Measurements from ENCODE around the gene ADAM22.

Gene ADAM22

DNA sequence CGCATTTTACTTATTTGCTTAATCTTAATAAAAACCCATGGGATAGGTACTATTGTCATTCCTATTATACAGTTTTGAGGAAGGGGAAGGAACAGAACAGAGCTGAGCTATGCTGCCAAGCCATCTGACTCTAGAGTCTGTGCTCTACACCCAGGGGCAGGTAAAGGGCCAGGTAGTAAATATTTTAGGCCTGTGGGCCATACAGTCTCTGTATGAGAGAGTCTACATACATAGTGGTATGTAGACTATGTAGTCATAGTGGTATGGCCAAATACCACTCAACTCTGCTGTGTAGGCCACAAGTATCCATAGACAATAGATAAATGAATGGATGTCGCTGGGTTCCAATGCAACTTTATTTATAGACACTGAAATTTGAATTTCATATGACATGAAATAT lies 289.2 kb downstream of the ADAM22 start:
- DNase-seq = no peak

DNA sequence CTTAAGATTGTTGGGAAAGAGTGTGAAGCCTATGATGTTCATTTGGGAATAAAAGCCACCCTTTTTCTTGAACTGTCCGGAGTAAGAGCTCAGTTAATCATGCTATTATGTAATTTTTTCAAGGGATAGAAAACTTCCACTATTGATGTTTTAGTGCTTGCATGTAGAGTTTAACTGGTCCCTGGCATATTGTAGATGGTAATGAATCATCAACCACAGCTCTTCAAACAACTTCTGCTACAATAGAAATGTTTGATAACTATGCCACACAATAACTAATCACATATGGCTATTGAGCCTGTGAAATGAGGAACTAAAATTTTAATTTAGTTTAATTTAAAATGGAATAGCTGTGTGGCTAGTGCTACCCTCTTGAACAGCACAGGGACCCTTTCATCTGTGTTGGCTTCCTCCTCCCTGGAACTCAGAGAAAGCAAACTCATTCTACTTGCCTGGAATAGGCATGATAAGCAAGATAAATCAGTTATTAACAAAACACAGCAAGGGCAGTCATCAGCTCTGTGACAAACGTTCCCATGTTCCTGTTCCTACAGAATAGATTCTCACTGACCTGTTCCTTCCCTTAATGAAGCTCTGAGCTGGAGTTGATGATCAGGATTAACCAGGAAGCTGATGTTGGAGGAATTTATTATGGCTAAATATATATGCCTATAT lies 290.7 kb downstream of the ADAM22 start:
- DNase-seq = no peak

DNA sequence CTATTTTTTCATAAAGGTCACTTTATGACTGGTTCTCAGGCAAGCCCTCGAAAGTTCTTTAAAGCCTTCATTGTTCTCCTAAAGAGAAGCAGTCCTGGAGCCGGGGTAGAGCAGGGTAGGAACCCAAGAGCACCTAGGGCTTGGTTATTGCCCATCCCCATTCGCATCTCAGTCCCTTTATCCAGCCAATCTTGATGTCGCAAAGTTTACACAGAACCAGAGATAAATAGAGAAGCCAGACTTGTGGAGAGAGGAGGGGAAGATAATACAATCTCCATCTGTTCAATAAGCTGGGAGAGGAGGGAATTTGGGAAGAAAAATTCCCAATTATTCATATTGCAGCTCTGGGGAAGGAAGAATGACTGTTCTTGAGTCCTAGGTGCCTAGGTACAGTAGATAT lies 292.1 kb downstream of the ADAM22 start:
- DNase-seq = no peak

DNA sequence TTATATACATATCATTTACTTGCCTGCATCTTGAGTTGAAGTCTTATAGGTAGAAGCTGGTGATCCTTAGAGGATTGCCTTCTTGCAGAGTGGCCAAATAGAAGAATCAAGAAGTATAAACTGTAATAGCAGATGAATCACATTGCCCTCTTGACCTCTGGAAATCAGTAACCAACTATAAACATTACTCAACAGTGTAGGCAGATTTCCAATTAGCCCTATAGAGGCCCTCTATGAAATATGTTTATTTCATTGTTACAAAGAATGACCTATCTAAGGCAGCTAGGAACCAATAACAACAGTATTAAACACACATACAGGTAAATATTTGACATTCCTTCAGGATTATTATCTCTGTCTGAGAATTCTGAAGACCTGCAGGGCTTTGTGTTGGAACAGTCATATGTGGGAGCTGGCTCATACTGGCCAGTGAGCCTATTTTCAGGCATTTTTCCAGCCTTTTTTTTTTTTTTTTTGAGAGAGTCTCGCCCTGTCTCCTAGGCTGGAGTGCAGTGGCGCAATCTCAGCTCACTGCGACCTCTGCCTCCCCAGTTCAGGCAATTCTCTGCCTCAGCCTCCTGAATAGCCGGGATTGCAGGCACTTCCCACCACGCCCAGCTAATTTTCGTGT lies 292.9 kb downstream of the ADAM22 start:
- no peak for DNase-seq

DNA sequence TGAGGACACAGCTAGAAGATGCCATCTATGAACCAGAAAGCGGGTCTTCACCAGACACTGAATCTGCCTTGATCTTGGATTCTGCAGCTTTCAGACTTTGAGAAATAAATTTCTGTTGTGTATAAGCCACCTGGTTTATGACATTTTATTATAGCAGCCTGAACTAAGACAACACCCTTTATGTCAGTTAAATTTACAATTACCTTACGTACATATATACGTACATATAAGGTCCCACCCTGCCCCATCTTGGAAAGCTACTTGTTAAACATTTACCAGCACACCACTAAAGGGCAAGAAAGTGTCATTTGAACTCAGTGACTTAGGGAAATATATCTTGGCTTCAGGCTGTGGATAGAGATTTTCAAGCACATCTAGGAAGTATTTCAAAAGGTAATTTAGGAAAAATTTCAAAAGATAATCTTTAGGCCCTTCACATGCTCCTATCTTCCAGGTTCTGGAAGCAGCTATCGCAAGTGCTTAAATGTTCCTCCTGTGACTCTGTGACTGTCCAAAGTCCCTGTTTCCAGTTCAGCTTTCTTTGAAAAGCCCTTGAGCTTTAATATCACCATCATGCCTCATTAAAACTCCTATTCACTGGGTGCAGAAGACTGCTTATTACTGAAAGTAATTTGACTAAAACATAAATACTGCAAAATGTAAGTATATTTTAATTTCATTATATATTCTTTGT lies 295.4 kb downstream of the ADAM22 start:
- no peak for DNase-seq

DNA sequence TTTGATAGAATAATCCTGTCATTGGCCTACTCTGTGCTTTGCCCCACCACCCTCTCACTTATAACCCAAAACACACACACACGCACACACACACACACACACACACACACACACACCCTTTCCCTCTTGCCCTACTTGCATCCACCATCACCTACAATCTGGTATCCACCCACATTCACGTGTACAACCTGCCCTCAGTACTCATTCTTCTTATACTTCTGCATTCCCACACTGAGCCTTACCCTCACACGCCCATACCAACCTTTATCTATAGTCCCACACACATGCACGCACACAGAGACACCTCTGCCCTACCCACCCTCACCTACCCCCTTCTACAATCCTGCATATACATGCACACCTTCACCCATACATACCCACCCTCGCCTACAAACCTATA lies 296.6 kb downstream of the ADAM22 start:
- no peak for DNase-seq

DNA sequence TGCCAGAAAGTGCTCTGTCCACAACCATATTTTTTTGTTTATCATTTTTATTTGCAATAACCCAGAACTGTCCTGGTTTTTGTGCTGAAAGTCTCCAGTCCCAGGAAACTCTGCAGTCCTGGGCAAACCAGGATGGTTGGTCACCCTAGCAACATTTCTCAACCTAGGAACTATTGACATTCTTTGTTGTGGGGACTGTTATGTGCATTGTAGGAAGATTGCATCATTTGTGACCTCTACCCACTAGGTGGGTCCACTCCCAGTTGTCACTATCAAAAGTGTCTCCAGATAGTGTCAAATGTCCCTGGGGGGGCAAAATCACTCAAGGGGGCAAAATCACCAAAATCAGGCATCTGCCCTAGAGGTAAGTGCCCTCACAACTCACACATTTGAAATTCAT lies 299.8 kb downstream of the ADAM22 start:
- no peak for DNase-seq

DNA sequence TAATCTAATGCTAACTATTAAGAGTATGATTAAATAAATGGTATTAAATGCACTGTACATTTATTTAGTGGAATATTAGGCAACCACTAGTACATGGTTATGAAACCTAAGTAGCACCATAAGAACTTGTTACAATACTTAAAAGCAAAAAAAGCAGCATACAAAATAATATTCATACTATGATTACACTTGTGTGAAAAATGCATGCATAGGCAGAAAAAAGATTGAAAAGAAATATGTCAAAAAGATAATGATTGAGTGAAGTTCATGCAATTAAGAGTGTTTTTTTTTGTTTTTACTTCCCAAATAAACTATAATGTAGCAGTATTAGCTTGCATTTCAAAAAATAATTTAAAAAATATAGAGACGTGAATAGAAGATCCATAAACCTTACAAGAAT lies 305.8 kb downstream of the ADAM22 start:
- no peak for DNase-seq

DNA sequence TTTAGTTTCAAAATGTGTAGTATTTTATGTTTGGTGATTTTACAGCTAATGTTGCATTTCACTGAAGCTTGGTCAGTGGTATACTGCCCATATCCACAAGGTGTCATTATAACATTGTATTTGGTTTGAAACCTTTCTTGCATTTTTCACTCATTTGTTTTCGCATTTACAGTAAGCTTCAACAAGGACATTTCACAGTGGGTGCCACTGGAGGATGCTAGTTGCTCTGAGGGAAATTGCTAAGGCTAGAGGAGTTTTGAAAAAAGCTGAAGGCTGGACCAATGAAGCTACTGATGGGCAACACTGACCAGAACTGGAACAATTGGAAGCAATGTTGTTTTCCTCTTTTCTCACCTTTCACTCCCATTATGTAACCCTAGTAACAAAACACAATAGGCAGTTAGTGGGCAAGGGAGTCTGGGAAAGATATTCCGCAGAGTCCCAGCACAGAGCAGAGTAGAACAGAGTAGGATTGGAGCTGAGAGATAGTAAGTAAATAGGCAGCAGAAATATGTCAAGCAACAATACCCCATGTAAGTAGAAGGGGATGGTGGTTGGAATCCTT lies 309.4 kb downstream of the ADAM22 start:
- DNase-seq = peak; percentile 34 to 62

DNA sequence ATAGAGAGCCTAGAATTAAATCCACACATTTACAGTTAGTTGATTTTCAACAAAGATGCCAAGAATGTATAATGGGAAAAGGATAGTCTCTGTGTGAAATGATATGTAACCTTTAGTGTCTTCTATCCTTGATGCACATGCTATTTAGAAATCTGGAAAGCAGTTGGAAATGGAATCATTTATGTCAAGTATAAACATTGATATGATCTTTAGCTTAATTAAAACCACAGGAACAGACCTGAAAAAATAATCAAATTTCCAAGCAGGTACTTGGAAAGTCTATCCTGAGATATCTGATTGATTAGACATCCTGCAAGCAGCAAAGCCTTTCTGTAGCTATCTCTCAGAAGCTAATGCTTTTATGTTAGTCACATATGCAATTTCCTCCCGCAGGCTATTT lies 310.2 kb downstream of the ADAM22 start:
- DNase-seq = no peak
